Measurements from ENCODE around the gene SH3GLB2.

DNA sequence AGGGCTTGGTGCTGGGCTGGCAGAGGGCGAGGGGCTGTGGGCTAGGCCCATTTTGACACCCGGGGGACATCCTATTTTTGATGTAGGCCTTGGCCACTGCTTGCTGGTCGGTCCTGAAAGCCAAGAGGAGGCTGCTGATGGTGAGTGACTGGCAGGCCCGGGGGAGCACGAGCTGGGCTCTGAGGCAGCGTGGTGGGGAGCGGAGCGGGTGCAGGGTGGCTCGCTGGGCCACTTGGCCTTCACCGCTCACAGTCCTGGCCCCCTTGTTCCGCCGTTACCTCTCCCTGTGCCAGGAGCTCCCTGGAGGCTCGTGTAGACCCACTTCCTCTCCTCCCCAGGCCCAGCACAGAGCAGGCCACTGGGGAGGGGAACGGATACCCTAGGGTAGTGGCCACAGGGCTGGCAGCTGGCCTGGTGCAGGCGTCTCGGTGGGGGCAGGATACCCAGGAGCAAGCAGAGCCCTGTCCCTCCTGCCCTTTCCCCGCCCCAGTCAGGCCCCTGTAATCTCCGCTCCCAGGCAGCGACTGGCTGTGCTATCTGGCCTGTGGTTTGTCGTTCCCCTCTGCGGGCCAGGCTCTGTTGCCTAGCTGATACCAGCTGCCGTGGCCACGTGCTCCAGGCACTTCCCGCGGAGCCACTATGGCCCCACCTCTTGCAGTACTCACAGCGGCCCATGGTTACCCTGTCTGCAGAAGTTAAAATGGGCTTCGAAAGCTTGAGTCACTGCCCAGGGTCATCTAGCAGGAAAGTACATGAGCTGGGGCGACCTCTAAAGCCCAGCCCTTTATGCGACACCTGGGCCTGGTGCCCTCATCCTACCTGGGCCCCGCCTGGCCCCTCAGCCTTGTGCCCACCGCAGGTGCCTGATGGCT, 41.1 kb upstream of the SH3GLB2 start:
- TF ChIP-seq, protein P1, sequence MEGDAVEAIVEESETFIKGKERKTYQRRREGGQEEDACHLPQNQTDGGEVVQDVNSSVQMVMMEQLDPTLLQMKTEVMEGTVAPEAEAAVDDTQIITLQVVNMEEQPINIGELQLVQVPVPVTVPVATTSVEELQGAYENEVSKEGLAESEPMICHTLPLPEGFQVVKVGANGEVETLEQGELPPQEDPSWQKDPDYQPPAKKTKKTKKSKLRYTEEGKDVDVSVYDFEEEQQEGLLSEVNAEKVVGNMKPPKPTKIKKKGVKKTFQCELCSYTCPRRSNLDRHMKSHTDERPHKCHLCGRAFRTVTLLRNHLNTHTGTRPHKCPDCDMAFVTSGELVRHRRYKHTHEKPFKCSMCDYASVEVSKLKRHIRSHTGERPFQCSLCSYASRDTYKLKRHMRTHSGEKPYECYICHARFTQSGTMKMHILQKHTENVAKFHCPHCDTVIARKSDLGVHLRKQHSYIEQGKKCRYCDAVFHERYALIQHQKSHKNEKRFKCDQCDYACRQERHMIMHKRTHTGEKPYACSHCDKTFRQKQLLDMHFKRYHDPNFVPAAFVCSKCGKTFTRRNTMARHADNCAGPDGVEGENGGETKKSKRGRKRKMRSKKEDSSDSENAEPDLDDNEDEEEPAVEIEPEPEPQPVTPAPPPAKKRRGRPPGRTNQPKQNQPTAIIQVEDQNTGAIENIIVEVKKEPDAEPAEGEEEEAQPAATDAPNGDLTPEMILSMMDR (conservative IDR thresholded peaks at IDR 0.05; ENCODE audit: low read depth, low read length) = no peak
- no peak for TF ChIP-seq EZH2 (IDR thresholded peaks at IDR 0.05; ENCODE audit: borderline replicate concordance, low read depth, low read length, poor library complexity, severe bottlenecking)
